Smooth muscle cell (in vitro differentiated cells): ENCODE results near the gene GOLGA8A. TPM values are rescaled to one million over a fixed set of nuclear protein-coding genes. Genes with fewer than 3 reads are reported as not detected.

Experiments
- DNase-seq: peaks from one replicate; lab custom pipeline; 2025; ENCODE audit not compliant: unreplicated experiment; lab: John Stamatoyannopoulos, UW
- H2AFZ ChIP-seq: fragments of 200-600 bp; sonication (generic); 2 replicates; pipeline ENCODE4 v1.6.0; 2016; ENCODE audit warnings: antibody characterized with exemption, low read depth, mild to moderate bottlenecking
- H3F3A ChIP-seq: fragments of 200-600 bp; sonication (generic); 2 replicates; pipeline ENCODE4 v1.6.0; 2017; ENCODE audit warnings: antibody characterized with exemption, low read depth
- H3K27ac ChIP-seq: fragments of 200-600 bp; sonication (generic); 2 replicates; pipeline ENCODE4 v1.5.1; 2016; ENCODE audit warnings: low read depth, mild to moderate bottlenecking
- H3K27me3 ChIP-seq: fragments of 200-600 bp; sonication (generic); 2 replicates; pipeline ENCODE4 v1.6.1; 2016; ENCODE audit warnings: low read depth, mild to moderate bottlenecking
- H3K36me3 ChIP-seq: fragments of 200-600 bp; sonication (generic); 2 replicates; pipeline ENCODE4 v1.5.1; 2016; ENCODE audit warnings: low read depth
- H3K4me1 ChIP-seq: fragments of 200-600 bp; sonication (generic); 2 replicates; pipeline ENCODE4 v1.5.1; 2016; ENCODE audit warnings: low read depth
- H3K4me2 ChIP-seq: fragments of 200-600 bp; sonication (generic); 2 replicates; pipeline ENCODE4 v1.6.0; 2016; ENCODE audit warnings: mild to moderate bottlenecking
- H3K4me3 ChIP-seq: fragments of 200-600 bp; sonication (generic); 2 replicates; pipeline ENCODE4 v1.5.1; 2016; ENCODE audit warnings: mild to moderate bottlenecking
- H3K79me2 ChIP-seq: fragments of 200-600 bp; sonication (generic); 2 replicates; pipeline ENCODE4 v1.6.0; 2016; ENCODE audit warnings: low read depth, mild to moderate bottlenecking
- H3K9ac ChIP-seq: fragments of 200-600 bp; sonication (generic); 2 replicates; pipeline ENCODE4 v1.6.0; 2016; ENCODE audit warnings: low read depth
- H3K9me3 ChIP-seq: fragments of 200-600 bp; sonication (generic); replicated peaks from 2 replicates; pipeline ENCODE4 v1.5.1; 2016; ENCODE audit warnings: low read depth
- H4K20me1 ChIP-seq: fragments of 200-600 bp; sonication (generic); 2 replicates; pipeline ENCODE4 v1.6.0; 2016; ENCODE audit warnings: low read depth
- CTCF ChIP-seq: fragments of 200-600 bp; sonication (generic); IDR thresholded peaks from 2 replicates; pipeline ENCODE4 v1.5.1; 2017; ENCODE audit warnings: borderline replicate concordance, mild to moderate bottlenecking, antibody characterized with exemption; ENCODE audit not compliant: insufficient read depth, poor library complexity, severe bottlenecking
- WGBS: methylation state at CpG from one replicate; pipeline ENCODE4 v1.1.7; 2016; ENCODE audit warnings: low lambda C conversion rate; 5-methylcytosine and 5-hydroxymethylcytosine counted together
- polyA plus RNA-seq: library from polyadenylated mRNA; unstranded; fragments of >200 nt; fragmentation: Nextera tagmentation; extraction: Ambion mirVana; gene quantifications from 2 replicates; pipeline ENCODE4 v1.2.1, GENCODE V29; 2016
- total RNA-seq: library from RNA; depleted of rRNA; stranded (reverse); fragments of >200 nt; gene quantifications from 2 replicates; pipeline ENCODE4 v1.2.3, GENCODE V29; 2014

GOLGA8A gene, protein sequence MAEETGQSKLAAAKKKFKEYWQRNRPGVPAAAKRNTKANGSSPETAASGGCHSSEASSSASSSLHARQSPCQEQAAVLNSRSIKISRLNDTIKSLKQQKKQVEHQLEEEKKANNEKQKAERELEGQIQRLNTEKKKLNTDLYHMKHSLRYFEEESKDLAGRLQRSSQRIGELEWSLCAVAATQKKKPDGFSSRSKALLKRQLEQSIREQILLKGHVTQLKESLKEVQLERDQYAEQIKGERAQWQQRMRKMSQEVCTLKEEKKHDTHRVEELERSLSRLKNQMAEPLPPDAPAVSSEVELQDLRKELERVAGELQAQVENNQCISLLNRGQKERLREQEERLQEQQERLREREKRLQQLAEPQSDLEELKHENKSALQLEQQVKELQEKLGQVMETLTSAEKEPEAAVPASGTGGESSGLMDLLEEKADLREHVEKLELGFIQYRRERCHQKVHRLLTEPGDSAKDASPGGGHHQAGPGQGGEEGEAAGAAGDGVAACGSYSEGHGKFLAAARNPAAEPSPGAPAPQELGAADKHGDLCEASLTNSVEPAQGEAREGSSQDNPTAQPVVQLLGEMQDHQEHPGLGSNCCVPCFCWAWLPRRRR
- 62.9 and 75.2 TPM in 2 replicates for total RNA-seq
- 47.2 and 93.5 TPM in 2 replicates for polyA plus RNA-seq

GRCh38 chr15:34437687-34438086 lies at the start of gene GOLGA8A:
GOLGA8A (minus strand) TSS chr15:34437808; CDS start chr15:34389691, 48,117 bp downstream.
- 2% methylated on average over 20 of the region's 33 CpGs for WGBS
- no peaks in the 10 kb centered on the region for H3K9me3 ChIP-seq
- no peak within 1 kb of the TSS for H3K27ac ChIP-seq
- peak within 1 kb of the TSS; percentile 99 for H2AFZ ChIP-seq
- H3K4me2 ChIP-seq: peak within 1 kb of the TSS; percentile 86
- H3F3A ChIP-seq: no peaks in the 10 kb centered on the region
- H3K36me3 ChIP-seq: no peaks in the 10 kb centered on the region
- DNase-seq: no peak
- peaks cover 16% of the 10 kb centered on the region for H4K20me1 ChIP-seq
- peaks cover 3% of the 10 kb centered on the region for H3K4me1 ChIP-seq
- H3K79me2 ChIP-seq: peaks cover 4% of the 10 kb centered on the region
- TF ChIP-seq CTCF: no peak
- peaks cover 10% of the 10 kb centered on the region for H3K27me3 ChIP-seq
- H3K9ac ChIP-seq: peak within 1 kb of the TSS; percentile 40
- H3K4me3 ChIP-seq: peak within 1 kb of the TSS; percentile 58

DNA sequence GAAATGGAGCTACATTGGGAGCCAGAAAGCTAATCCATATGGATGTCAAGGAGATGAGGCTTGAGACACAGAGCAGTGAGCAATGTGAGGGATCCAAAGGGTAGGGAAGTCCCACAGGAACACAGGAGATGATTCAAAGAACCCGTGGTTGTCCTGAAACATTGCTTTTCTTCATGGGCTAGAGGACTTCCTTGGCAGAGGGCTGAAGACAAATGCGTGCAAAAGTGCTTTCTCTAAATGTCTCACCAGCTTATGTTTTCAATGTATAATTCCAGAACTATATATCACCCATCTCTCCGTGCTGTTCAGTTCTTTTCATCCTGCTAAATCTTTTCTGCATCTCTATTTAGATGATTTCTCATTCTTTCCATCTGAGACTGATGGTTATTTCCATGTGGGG lies 46.0 kb upstream of the GOLGA8A start:
- no peaks in the 10 kb centered on the region for H3K79me2 ChIP-seq
- no peak for TF ChIP-seq CTCF
- H3K9me3 ChIP-seq: no peaks in the 10 kb centered on the region
- H2AFZ ChIP-seq: no peak overlapping the region
- WGBS: 88% methylated on average over 3 of the region's 3 CpGs
- H3K36me3 ChIP-seq: no peaks in the 10 kb centered on the region
- no peaks in the 10 kb centered on the region for H3K4me1 ChIP-seq
- DNase-seq: no peak
- peaks cover 25% of the 10 kb centered on the region for H3K27me3 ChIP-seq
- no peaks in the 10 kb centered on the region for H4K20me1 ChIP-seq
- H3K27ac ChIP-seq: no peak overlapping the region
- no peaks in the 10 kb centered on the region for H3F3A ChIP-seq
- H3K9ac ChIP-seq: no peak overlapping the region
- H3K4me2 ChIP-seq: no peak overlapping the region
- no peak overlapping the region for H3K4me3 ChIP-seq

DNA sequence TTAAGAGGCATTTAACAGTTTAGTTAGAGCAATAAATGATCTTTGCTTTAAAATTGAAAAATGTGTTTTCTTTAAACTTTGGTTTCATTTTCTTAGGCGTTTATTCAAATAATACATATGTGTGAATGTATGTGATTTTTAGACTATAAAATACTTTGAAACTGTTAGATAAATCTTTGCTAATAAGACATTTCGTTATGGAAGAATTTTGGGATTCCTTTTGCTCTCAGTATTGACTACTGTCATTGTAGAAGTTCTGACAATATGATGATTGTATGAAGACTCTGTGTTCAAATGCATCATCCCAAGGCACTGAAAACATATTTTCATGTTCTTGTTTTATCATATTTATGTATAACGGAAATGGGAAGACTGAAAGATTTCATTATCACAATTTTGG lies 43.8 kb upstream of the GOLGA8A start:
- DNase-seq: no peak
- no peak overlapping the region for H3K4me2 ChIP-seq
- 79% methylated on average over 3 of the region's 3 CpGs for WGBS
- no peak overlapping the region for H3K9ac ChIP-seq
- no peaks in the 10 kb centered on the region for H3K36me3 ChIP-seq
- no peaks in the 10 kb centered on the region for H3K9me3 ChIP-seq
- no peaks in the 10 kb centered on the region for H3K4me1 ChIP-seq
- no peaks in the 10 kb centered on the region for H4K20me1 ChIP-seq
- no peak overlapping the region for H3K4me3 ChIP-seq
- peaks cover 33% of the 10 kb centered on the region for H3K27me3 ChIP-seq
- no peaks in the 10 kb centered on the region for H3F3A ChIP-seq
- no peak overlapping the region for H3K27ac ChIP-seq
- no peak overlapping the region for H2AFZ ChIP-seq
- H3K79me2 ChIP-seq: no peaks in the 10 kb centered on the region
- TF ChIP-seq CTCF: no peak
